ENCODE measurements around the gene TCN1.

DNA sequence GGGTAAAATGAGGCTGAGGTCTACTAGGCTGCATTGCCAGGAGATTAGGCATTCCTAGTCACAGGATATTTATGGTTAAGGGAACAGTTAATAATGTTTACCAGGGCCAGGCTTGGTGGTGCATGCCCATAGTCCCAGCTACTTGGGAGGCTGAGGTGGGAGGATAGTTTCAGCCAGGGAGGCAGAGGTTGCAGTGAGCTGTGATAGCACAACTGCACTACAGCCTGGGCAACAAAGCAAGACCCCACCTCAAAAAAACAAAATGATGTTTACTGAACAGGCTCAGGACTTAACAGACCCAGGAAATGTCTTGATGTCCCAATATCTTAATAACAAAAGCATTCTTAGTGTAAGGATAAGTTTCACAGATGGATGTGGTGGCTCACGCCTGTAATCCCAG lies 52.9 kb downstream of the TCN1 start:
- TF ChIP-seq, protein P1, sequence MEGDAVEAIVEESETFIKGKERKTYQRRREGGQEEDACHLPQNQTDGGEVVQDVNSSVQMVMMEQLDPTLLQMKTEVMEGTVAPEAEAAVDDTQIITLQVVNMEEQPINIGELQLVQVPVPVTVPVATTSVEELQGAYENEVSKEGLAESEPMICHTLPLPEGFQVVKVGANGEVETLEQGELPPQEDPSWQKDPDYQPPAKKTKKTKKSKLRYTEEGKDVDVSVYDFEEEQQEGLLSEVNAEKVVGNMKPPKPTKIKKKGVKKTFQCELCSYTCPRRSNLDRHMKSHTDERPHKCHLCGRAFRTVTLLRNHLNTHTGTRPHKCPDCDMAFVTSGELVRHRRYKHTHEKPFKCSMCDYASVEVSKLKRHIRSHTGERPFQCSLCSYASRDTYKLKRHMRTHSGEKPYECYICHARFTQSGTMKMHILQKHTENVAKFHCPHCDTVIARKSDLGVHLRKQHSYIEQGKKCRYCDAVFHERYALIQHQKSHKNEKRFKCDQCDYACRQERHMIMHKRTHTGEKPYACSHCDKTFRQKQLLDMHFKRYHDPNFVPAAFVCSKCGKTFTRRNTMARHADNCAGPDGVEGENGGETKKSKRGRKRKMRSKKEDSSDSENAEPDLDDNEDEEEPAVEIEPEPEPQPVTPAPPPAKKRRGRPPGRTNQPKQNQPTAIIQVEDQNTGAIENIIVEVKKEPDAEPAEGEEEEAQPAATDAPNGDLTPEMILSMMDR (conservative IDR thresholded peaks at IDR 0.05; ENCODE audit: low read depth, low read length), result no peak
- no peak for TF ChIP-seq EZH2 (IDR thresholded peaks at IDR 0.05; ENCODE audit: borderline replicate concordance, low read depth, low read length, poor library complexity, severe bottlenecking)
